Body of pancreas (tissue), 4 donors: ENCODE data around the gene ROBO2. TPM values are rescaled to one million over a fixed set of nuclear protein-coding genes. Genes with fewer than 3 reads are reported as not detected.

Experiments used
- ATAC-seq: fragments of 150-250 bp; one replicate; pipeline ENCODE4 v1.9.1; 2016
- DNase-seq, 4 donors: peaks; one replicate each; pipeline ENCODE4 v3.0.0-alpha.2; 2019
- H3K27ac ChIP-seq, 4 donors: fragments of 200-600 bp; sonication (generic); 1 replicate in 3 of 4; 2 replicates in 1 of 4; pipeline versions ENCODE4 v1.5.1 to v1.6.1; 2016 to 2019; ENCODE audit warnings: mild to moderate bottlenecking in 1 of 4, mixed read lengths in 1 of 4, moderate library complexity in 1 of 4
- H3K27me3 ChIP-seq, 2 donors: fragments of 200-600 bp; sonication (generic); one replicate each; pipeline ENCODE4 v1.6.0; 2016; ENCODE audit warnings: mild to moderate bottlenecking in 1 of 2
- H3K36me3 ChIP-seq, 2 donors: fragments of 200-600 bp; sonication (generic); replicated peaks in 1 of 2; 2 replicates each; pipeline ENCODE4 v1.5.1; 2016; ENCODE audit warnings: low read depth in 2 of 2; ENCODE audit not compliant: insufficient read depth in 1 of 2
- H3K4me1 ChIP-seq: fragments of 200-600 bp; sonication (generic); one replicate; pipeline ENCODE4 v1.6.0; 2016
- H3K4me3 ChIP-seq, 2 donors: fragments of 200-600 bp; sonication (generic); 1 replicate in 1 of 2; 2 replicates in 1 of 2; pipeline ENCODE4 v1.5.1; 2016 to 2019
- H3K9me3 ChIP-seq, 3 donors: fragments of 200-600 bp; sonication (generic); 1 replicate in 2 of 3; 2 replicates in 1 of 3; pipeline ENCODE4 v1.5.1; 2016
- POLR2A ChIP-seq, 3 donors: fragments of 450-650 bp; IDR thresholded peaks; one replicate each; pipeline ENCODE4 v1.6.1; 2016; ENCODE audit warnings: antibody characterized with exemption in 3 of 3, mild to moderate bottlenecking in 2 of 3
- whole genome bisulfite sequencing, 2 donors: methylation state at CpG; one replicate each; pipeline ENCODE4 v1.1.5; 2017; 5-methylcytosine and 5-hydroxymethylcytosine counted together
- intact Hi-C: fragments of 100-400 bp; cut with DNase I; formaldehyde crosslinking; loops from one replicate; pipeline ENCODE4 v1.15.1; 2023
- total RNA-seq, 2 donors: library from RNA; depleted of rRNA; stranded (reverse); fragments of >200 nt; gene quantifications; one replicate each; pipeline ENCODE4 v1.1.0, GENCODE V29; 2016
- TF ChIP-seq, protein P1 (sequence below), 7 experiments: fragments of 450-650 bp in 4 of 7; fragments of 200-600 bp in 3 of 7; sonication (generic) in 3 of 7; IDR thresholded peaks; one replicate each; pipeline ENCODE4 v1.5.1; 2016 to 2019; ENCODE audit warnings: antibody characterized with exemption in 7 of 7

Gene ROBO2
- total RNA-seq, 2 donors from 2014 or later = 1.3 to 3.0 TPM

DNA sequence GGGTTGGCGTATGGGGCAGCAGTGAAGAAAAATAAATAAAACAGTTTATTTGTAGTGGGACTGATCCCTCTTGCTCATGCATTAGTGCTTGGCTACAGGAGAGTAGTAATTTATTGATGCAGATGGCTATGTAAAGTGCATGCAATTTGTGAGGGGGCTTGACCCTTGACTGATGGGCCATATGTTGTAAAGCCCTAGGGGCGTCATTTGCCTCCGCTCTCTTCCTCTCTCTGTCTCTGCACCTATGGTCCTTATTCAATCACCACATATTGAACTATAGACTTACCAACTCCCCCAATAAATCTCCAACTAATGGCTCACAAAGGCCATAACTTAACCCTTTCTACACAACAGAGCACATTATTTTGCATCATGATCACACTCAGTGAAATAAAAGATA, 227.7 kb downstream of the ROBO2 start:
- Histone ChIP-seq H3K27ac (no peak overlapping the region), H3K4me3 (no peak overlapping the region), H3K27me3 (no peaks in the 10 kb centered on the region), H3K9me3 (no peaks in the 10 kb centered on the region), H3K36me3 (no peaks in the 10 kb centered on the region), H3K4me1 (no peaks in the 10 kb centered on the region)
- no peak for DNase-seq
- WGBS, 2 donors = 94 to 95% methylated on average over 3 of the region's 3 CpGs
- TF ChIP-seq POLR2A (IDR thresholded peaks at IDR 0.05) = no peak
- TF ChIP-seq, protein P1, sequence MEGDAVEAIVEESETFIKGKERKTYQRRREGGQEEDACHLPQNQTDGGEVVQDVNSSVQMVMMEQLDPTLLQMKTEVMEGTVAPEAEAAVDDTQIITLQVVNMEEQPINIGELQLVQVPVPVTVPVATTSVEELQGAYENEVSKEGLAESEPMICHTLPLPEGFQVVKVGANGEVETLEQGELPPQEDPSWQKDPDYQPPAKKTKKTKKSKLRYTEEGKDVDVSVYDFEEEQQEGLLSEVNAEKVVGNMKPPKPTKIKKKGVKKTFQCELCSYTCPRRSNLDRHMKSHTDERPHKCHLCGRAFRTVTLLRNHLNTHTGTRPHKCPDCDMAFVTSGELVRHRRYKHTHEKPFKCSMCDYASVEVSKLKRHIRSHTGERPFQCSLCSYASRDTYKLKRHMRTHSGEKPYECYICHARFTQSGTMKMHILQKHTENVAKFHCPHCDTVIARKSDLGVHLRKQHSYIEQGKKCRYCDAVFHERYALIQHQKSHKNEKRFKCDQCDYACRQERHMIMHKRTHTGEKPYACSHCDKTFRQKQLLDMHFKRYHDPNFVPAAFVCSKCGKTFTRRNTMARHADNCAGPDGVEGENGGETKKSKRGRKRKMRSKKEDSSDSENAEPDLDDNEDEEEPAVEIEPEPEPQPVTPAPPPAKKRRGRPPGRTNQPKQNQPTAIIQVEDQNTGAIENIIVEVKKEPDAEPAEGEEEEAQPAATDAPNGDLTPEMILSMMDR (IDR thresholded peaks at IDR 0.05) = no peak
- intact Hi-C loops = no loop called here
- no peak for ATAC-seq

DNA sequence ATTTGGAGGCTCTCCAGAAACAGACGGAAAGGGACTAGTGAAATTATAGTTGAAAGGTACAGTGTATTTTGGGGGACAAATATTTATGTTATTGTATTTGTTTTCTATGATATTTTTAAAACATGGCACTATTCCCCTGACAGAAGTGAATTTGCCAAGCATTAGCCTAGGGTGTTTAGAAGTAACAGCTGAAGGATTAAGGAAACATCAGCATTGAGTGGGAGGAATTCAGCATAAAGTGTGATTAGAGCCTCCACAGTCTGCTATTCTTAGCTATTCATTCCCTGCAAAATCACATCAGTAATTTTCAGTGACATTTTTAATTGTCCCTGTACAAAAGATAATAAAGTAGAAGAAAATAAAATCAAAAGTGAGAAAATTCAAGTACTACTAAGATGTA, 231.4 kb downstream of the ROBO2 start:
- Histone ChIP-seq H3K4me1 (no peaks in the 10 kb centered on the region), H3K9me3 (no peaks in the 10 kb centered on the region), H3K36me3 (no peaks in the 10 kb centered on the region), H3K27ac (no peak overlapping the region), H3K27me3 (no peaks in the 10 kb centered on the region), H3K4me3 (no peak overlapping the region)
- WGBS, 2 donors = 58 to 81% methylated on average over 1 of the region's 1 CpG
- DNase-seq = no peak
- no peak for TF ChIP-seq POLR2A (IDR thresholded peaks at IDR 0.05)
- TF ChIP-seq, protein P1 (IDR thresholded peaks at IDR 0.05) = no peak
- no peak for ATAC-seq
- intact Hi-C loops = no loop called here

DNA sequence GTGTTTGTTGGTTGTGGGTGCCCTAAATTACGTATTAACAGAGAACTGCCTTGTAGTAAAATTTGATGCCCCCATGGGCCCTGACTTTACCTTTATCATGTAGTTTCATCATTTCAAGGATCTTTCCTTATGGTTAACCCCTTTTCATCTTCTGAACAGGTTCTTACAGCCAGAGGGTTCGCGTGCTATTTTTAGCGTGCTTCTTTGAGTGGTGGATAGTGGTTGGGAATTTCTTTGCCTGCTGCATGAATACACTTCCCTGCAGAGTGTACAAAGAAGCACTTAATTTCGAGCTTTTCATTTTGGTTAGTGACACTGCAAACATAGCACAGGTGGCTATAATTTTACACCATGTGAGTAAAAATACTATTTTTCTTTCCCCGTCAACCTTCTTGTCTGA, 231.8 kb downstream of the ROBO2 start:
- intact Hi-C loops = no loop called here
- 77 to 82% methylated on average over 6 of the region's 6 CpGs for WGBS, 2 donors
- Histone ChIP-seq H3K9me3 (no peaks in the 10 kb centered on the region), H3K4me3 (no peak overlapping the region), H3K27ac (no peak overlapping the region), H3K36me3 (no peaks in the 10 kb centered on the region), H3K27me3 (no peaks in the 10 kb centered on the region), H3K4me1 (no peaks in the 10 kb centered on the region)
- TF ChIP-seq, protein P1 (IDR thresholded peaks at IDR 0.05) = no peak
- TF ChIP-seq POLR2A (IDR thresholded peaks at IDR 0.05) = no peak
- DNase-seq (no peak), ATAC-seq (no peak)

DNA sequence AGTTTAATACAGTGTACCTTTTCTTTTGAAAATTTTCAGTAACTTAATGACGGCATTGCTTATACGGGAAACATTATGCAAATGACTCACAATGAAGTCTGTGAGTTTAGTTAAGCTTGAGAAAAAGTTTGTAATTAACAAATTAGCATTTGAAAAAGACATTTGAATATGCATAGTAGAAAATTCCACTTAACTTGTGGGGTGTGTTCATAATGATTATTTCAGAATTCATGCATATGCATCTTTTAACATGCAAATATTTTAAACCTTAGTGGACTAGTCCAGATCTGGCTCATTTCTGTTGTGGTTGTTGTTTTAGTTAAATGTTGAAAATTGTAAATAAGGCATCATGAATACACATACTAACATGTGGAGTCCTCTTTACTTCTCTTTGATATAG, 239.4 kb downstream of the ROBO2 start:
- Histone ChIP-seq H3K36me3 (no peaks in the 10 kb centered on the region), H3K27ac (no peak overlapping the region), H3K4me1 (no peaks in the 10 kb centered on the region), H3K27me3 (no peaks in the 10 kb centered on the region), H3K9me3 (no peaks in the 10 kb centered on the region), H3K4me3 (no peak overlapping the region)
- ATAC-seq = no peak
- 80 to 87% methylated on average over 2 of the region's 2 CpGs for WGBS, 2 donors
- TF ChIP-seq, protein P1 (IDR thresholded peaks at IDR 0.05) = no peak
- TF ChIP-seq POLR2A (IDR thresholded peaks at IDR 0.05) = no peak
- intact Hi-C loops = no loop called here
- DNase-seq = no peak

DNA sequence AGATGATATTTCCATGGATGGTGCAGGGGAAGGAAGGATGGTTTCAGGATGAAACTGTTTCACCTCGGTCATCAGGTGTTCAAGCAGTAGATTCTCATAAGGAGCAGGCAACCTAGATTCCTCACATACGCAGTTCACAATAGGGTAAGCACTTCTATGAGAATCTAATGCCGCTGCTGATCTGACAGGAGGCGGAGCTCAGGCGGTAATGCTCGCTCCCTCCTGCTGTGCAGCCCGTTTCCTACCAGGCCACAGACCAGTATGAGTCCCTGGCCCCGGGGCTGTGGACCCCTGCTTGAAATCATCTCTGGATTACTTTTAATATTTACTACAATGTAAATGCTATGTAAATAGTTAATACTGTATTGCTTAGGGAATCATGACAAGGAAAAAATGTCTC, 241.8 kb downstream of the ROBO2 start:
- DNase-seq (no peak), ATAC-seq (no peak)
- Histone ChIP-seq H3K27me3 (no peaks in the 10 kb centered on the region), H3K4me3 (no peak overlapping the region), H3K27ac (no peak overlapping the region), H3K4me1 (no peaks in the 10 kb centered on the region), H3K9me3 (no peaks in the 10 kb centered on the region), H3K36me3 (no peaks in the 10 kb centered on the region)
- no peak for TF ChIP-seq POLR2A (IDR thresholded peaks at IDR 0.05)
- TF ChIP-seq, protein P1 (IDR thresholded peaks at IDR 0.05) = no peak
- intact Hi-C loops = no loop called here
- 43 to 60% methylated on average over 8 of the region's 8 CpGs for WGBS, 2 donors
